ENCODE results near the gene OR52W1. TPM values are rescaled to one million over a fixed set of nuclear protein-coding genes. Genes with fewer than 3 reads are reported as not detected.

Gene OR52W1
- total and polyA plus RNA-seq, 2 donors from 2014 or later: not detected

GRCh38 chr11:6202041-6202440 is 3.0 kb downstream of the OR52W1 start:
- Histone ChIP-seq H3K9me3 (ENCODE audit: control insufficient read depth in 2 of 3, insufficient read depth in 1 of 3, low read length in 3 of 3) (no peaks in the 10 kb centered on the region), H3K4me3 (ENCODE audit: low read length in 3 of 3) (no peak overlapping the region), H3K4me1 (ENCODE audit: control insufficient read depth in 2 of 3, insufficient read depth in 2 of 3, low read depth in 1 of 3, low read length in 3 of 3) (no peaks in the 10 kb centered on the region), H3K27me3 (ENCODE audit: control insufficient read depth, insufficient read depth, low read length) (no peaks in the 10 kb centered on the region), H3K36me3 (ENCODE audit: control insufficient read depth in 2 of 3, insufficient read depth in 3 of 3, low read length in 3 of 3) (peaks cover 0 to 13% (median 5%) of the 10 kb centered on the region in 3 donors), H3K27ac (ENCODE audit: low read depth in 2 of 2, low read length in 2 of 2) (no peak overlapping the region), H3K9ac (ENCODE audit: low read length in 3 of 3) (no peak overlapping the region)
- no peak for FAIRE-seq
- DNase-seq: no peak
- intact Hi-C loops (cut with DNase I): no loop called here
- no peak for TF ChIP-seq CTCF (IDR thresholded peaks at IDR 0.05; ENCODE audit: borderline replicate concordance, extremely low read depth, insufficient read depth)

- no peak for TF ChIP-seq CTCF (IDR thresholded peaks at IDR 0.05; ENCODE audit: borderline replicate concordance, extremely low read depth, insufficient read depth)
- H3K9ac ChIP-seq (ENCODE audit: low read length in 3 of 3): no peak overlapping the region
- H3K36me3 ChIP-seq (ENCODE audit: control insufficient read depth in 2 of 3, insufficient read depth in 3 of 3, low read length in 3 of 3): peaks cover 0 to 13% (median 5%) of the 10 kb centered on the region in 3 donors
- no peaks in the 10 kb centered on the region for H3K4me1 ChIP-seq (ENCODE audit: control insufficient read depth in 2 of 3, insufficient read depth in 2 of 3, low read depth in 1 of 3, low read length in 3 of 3)
- intact Hi-C loops (cut with DNase I): no loop called here
- H3K4me3 ChIP-seq (ENCODE audit: low read length in 3 of 3): no peak overlapping the region
- H3K27ac ChIP-seq (ENCODE audit: low read depth in 2 of 2, low read length in 2 of 2): no peak overlapping the region
- FAIRE-seq (no peak), DNase-seq (no peak)
- no peaks in the 10 kb centered on the region for H3K27me3 ChIP-seq (ENCODE audit: control insufficient read depth, insufficient read depth, low read length)
- no peaks in the 10 kb centered on the region for H3K9me3 ChIP-seq (ENCODE audit: control insufficient read depth in 2 of 3, insufficient read depth in 1 of 3, low read length in 3 of 3)
Measured at GRCh38 chr11:6203327-6203726, 4.3 kb downstream of the OR52W1 start.

- no peaks in the 10 kb centered on the region for H3K27me3 ChIP-seq (ENCODE audit: control insufficient read depth, insufficient read depth, low read length)
- FAIRE-seq: no peak
- H3K9ac ChIP-seq (ENCODE audit: low read length in 3 of 3): no peak overlapping the region
- intact Hi-C loops (cut with DNase I): no loop called here
- no peak for TF ChIP-seq CTCF (IDR thresholded peaks at IDR 0.05; ENCODE audit: borderline replicate concordance, extremely low read depth, insufficient read depth)
- H3K9me3 ChIP-seq (ENCODE audit: control insufficient read depth in 2 of 3, insufficient read depth in 1 of 3, low read length in 3 of 3): no peaks in the 10 kb centered on the region
- no peak for DNase-seq
- no peaks in the 10 kb centered on the region for H3K4me1 ChIP-seq (ENCODE audit: control insufficient read depth in 2 of 3, insufficient read depth in 2 of 3, low read depth in 1 of 3, low read length in 3 of 3)
- H3K4me3 ChIP-seq (ENCODE audit: low read length in 3 of 3): no peak overlapping the region
- H3K27ac ChIP-seq (ENCODE audit: low read depth in 2 of 2, low read length in 2 of 2): no peak overlapping the region
- H3K36me3 ChIP-seq (ENCODE audit: control insufficient read depth in 2 of 3, insufficient read depth in 3 of 3, low read length in 3 of 3): peaks cover 0 to 13% (median 5%) of the 10 kb centered on the region in 3 donors
Measured at GRCh38 chr11:6204706-6205105, 5.7 kb downstream of the OR52W1 start.

GRCh38 chr11:6205366-6205765 is 6.3 kb downstream of the OR52W1 start, which contains the start of gene C11orf42:
Gene C11orf42 (plus strand): TSS chr11:6205557. CDS start chr11:6205616, 59 bp downstream.
- intact Hi-C loops (cut with DNase I): no loop called here
- H3K27ac ChIP-seq (ENCODE audit: low read depth in 2 of 2, low read length in 2 of 2): no peak within 1 kb of the TSS
- no peak for TF ChIP-seq CTCF (IDR thresholded peaks at IDR 0.05; ENCODE audit: borderline replicate concordance, extremely low read depth, insufficient read depth)
- H3K9me3 ChIP-seq (ENCODE audit: control insufficient read depth in 2 of 3, insufficient read depth in 1 of 3, low read length in 3 of 3): no peaks in the 10 kb centered on the region
- no peak within 1 kb of the TSS for H3K9ac ChIP-seq (ENCODE audit: low read length in 3 of 3)
- H3K27me3 ChIP-seq (ENCODE audit: control insufficient read depth, insufficient read depth, low read length): no peaks in the 10 kb centered on the region
- DNase-seq (no peak), FAIRE-seq (no peak)
- H3K36me3 ChIP-seq (ENCODE audit: control insufficient read depth in 2 of 3, insufficient read depth in 3 of 3, low read length in 3 of 3): peaks cover 0 to 13% (median 5%) of the 10 kb centered on the region in 3 donors
- no peak within 1 kb of the TSS for H3K4me3 ChIP-seq (ENCODE audit: low read length in 3 of 3)
- H3K4me1 ChIP-seq (ENCODE audit: control insufficient read depth in 2 of 3, insufficient read depth in 2 of 3, low read depth in 1 of 3, low read length in 3 of 3): no peaks in the 10 kb centered on the region
